ENCODE data around the gene HK2.

Gene HK2

DNA sequence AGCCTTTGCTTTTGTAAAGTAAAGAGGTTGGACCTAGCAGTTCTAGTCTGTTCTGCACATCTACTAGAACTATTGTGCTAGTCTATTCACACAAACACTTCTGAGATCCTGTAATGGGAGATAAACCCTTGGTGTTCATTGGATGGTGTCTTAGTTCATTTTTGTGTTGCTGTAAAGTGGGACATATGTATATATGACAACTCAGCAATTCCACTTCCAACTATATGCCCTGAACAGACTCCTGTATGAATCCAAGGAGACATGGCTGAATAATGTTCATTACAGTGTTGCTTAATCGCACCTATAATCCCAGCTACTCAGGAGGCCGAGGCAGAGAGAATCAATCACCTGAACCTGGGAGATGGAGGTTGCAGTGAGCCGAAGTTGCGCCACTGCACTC lies 23.3 kb downstream of the HK2 start:
- DNase-seq (ENCODE audit: low read depth, low spot score): no peak

DNA sequence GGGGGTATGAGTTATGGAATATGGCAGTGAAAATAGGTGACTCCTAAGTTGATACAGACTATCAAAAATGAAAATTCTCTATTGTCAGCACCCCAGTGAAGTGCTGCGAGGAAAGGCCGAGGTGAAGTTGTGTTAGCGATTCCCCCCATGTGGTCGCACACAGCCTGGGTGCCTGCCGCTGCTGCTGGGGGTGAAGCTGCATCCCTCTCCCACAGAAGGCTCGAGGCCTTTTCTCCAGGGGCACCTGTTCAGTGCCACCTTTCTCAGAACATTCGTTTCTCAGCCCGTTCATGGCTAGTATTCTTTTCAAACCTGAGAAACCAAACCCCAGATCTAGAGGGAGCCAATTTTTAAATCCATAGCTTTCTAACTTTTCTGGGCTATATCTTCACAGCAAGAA lies 23.8 kb downstream of the HK2 start:
- no peak for DNase-seq (ENCODE audit: low read depth, low spot score)

DNA sequence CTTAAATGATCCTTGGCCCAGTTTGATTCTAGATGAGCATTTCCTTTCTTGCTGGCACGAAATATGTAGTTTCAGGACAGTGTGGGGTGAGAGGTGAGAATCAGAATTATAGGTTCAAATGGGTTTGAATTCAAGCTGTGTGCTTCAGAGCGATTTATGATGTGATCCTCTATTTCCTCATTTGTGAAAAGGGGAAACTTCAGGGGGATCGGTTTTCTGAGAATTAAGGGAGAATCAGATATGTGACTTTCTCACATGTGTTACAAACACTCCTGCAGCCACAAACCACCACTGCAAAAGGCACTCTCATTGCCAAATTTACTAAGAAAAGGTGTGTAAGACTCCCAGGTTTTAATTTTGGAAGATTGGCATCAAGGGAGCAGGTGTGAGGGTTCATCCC lies 24.4 kb downstream of the HK2 start:
- DNase-seq (ENCODE audit: low read depth, low spot score): no peak

DNA sequence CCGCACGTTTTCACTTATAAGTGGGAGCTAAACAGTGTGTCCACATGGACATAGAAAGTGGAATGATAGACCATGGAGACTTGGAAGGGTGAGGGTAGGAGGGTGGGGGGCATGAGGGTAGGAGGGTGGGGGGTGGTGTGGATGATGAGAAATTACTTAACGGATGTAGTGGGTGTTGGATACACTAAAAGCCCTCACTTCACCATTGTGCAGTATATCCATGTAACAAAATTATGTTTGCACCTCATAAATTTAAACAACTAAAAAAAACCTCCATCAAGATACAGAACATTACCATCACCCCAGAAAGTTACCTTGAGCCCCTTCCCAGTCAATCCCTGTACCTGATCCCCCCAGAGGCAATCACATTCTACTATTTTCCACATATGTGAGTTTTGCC lies 26.2 kb downstream of the HK2 start:
- DNase-seq (ENCODE audit: low read depth, low spot score): no peak

DNA sequence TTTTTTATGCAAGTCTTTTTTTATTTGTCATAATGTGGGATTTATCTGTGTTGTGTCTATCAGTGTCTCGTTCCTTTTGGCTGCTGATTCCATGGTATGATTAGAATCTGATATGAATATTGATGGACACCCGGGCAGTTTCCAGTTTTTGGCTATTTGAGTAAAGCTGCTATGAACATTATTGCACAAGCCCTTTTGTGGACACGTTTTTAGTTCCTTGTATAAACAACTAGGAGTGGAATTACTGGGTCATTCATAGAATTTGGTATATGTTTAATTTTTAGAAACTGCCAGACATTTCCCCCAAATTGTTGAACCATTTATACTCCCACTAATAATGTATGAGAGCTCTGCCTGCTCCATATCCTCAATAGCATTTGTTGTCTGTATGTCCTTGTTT lies 26.6 kb downstream of the HK2 start:
- DNase-seq (ENCODE audit: low read depth, low spot score): no peak

DNA sequence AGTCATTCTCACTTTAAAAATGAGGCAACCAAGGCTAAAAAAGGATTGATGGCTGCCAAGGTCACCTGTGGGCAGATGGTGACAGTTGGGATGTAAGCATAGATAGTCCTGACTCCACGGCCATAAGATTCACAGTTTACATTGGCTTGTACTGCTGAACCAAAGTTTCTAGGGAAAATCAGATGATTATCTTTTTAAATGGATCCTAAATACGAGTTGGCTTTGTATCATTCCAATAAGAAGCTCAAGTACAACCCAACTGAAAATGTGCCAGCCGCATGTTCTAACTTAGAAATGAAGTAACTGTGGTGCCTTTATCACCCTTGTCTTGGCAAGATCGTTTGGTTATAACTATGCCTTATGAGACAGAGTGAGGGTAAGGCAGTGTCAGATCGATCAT lies 27.6 kb downstream of the HK2 start:
- DNase-seq (ENCODE audit: low read depth, low spot score): no peak

DNA sequence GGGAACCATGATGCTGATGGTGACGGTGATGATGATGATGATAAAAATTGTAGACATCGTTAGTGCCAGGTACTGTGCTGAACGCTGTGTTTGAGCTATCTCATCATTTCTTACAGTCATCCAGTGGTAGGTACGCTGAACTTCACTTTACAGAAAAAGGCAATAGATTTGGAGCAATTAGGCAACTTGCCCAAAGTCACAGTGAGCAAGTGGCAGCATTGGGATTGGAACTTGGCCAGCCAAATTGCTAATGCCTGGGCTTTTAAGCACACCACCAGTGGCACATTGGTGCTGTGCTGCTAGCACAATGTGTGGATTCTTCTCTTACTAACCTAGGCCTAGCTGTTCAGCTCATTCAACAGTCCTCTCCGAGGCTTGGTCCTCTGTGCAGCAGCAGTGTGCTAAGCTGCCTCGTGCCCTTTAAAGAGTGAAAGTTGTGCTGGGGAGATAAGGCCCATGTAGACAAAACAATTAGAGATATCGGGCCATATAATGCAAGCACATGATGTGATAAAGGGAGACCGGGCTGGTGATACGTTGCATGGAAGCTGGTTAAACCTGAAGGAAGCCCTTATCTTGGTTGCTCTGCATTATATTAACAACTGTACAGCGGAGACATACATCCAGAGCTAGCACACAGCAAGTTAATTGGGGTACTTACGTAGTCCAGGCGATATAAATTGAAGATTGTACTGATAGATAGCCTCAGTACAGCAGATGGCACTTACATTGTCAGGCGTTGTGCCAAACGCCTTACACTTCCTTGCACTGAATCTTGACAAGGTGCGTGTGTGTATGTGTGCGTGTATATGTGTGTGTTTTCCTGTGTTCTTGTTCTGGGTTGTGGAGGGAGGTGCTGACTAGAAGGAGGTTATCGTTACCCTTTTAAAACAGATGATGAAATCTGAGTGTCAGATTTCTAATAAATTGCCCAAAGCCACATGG lies 28.4 kb downstream of the HK2 start:
- no peak for DNase-seq (ENCODE audit: low read depth, low spot score)

DNA sequence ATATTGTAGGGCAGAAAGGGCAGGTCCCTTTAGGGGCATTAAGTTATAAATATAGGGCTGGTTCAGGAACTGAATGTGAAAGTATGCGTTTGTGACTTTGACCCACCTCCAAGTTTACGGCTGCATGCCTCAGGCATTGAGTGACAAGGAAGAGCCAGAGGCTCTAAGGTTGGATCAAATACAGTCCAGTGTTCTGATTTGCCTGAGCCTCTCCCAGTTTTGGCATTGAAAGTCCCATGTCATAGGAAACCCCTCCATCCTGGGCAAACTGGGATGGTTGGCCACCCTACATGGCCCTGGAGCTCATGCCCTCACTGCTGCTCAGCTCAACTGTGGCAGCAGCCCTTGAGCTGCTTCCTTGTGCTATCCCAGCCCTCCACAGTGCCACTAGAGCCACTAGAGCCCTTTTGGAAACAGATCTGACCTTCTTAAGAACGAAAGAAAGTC lies 29.9 kb downstream of the HK2 start:
- DNase-seq (ENCODE audit: low read depth, low spot score): no peak

DNA sequence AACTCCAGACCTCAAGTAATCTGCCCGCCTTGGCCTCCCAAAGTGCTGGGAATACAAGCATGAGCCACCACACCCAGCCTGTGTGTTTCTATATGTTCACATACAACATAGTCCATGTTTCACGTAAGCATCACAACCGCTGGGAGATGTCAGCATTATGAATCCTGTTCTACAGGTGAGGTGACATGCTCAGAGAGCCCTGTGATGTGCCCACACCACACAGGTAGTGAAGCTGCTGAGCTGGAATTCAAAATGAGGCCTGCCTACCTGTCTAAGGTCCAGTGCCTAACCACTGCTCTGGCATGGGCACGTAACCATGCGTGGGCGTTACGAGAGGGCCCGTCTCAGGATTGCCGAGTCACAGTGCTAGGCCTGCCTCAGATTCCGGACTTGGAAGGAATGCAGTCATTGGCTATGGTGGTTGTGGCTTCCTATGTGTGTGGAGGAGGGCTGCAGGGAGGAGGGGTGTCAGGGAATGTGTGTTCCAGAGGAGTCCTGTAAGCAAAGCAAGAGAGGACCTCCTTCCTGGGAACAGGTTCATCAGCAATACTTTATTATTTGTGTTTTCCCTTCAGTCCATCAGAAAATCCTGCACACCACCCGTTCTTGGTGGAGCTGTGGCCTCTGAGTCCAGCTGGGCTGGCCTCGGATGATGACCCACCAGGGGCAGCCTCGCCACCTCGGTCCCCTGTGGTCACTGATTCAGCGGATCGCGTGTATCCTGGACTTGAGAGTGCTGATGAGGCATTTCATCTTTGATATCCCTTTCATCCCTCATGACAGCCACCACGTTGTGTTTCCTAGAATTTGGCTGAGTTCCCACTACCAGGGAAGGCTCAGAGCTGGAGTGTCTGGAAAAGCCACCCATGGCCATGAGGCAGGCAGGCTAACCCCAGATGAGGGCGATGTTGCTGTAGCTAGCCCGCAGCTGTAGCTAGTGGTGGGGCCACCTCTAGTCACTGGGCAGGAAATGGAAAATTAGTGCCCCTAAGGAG lies 31.1 kb downstream of the HK2 start:
- DNase-seq (ENCODE audit: low read depth, low spot score): no peak

DNA sequence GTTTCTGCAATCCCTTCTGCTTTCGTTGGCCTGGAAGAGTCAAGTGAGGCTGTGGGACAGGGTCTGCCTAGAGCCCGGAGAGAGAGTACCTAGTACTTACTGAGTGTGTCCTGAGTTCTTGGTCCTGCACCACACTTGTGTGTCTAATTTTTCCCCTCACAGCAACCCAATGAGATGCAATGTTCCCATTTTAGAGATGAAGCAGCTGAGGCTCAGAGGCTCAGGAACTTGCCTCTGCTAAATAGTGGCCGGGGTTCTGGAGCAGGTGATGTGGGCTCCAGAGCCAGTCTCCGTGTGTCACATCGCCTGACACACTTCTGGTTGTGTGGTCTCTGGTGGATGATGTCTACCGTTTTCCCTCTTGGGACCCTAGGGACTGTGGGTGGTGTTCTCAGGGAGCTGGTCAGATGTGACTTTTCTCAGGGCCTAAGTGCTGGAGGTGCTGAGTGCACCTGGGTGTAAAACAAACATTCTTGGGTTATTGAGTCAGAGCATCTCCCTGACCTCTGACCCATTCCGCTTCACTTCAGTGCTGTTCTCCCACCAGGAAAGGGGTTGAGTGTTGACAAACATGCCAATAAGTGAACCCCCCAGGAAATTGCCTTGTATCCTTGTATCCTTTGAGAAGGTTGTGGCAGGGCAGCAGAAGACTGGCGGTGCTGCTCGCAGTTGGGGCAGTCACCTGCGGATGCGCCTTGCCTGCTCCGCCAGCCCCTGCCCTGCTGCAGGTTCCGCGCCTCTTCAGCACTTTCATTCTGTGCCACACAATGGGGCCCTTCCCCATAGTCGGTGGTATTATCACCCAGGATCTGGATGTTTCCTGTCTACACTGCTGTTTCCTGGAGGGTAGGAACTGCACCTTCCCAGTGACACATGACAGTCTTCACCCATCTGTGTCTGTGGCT lies 32.1 kb downstream of the HK2 start:
- no peak for DNase-seq (ENCODE audit: low read depth, low spot score)

DNA sequence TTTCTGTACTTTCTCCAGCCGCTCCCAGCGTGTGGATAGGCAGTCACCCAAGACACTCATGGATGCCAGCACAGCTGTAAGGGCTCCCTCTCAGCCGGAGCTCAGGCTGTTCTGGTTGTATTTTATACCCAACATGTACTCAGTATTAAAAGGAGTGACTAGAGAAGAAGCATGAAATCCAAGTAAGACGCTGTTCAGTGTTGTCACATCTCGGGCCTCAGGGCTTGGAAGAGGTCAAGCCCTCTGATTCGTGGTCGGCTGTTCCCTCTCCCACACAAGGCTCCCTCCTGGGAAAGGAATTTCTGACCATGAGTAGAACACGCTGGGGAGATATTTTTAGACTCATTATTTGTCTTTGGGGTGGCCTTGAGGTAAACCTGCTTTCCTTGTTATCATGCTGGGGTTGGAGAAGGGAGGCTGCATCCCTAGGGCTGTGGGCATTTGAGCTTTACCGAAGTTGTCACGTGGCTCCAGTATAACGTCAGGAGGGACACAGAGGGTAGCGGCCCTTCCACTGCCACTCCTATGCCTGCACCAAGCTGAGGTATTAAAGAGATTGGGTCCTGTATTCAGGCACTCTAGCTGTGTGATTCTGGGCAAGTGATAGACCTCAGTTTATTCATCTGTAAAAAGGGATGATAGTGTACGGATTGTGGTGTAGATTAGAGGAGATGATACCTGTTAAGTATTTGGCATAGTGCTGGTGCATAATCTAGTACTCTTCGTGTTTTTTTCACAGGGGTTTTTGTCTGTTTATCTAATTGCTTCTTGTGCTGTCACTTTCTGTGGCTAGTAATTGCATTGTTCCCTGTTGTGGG lies 34.1 kb downstream of the HK2 start:
- DNase-seq (ENCODE audit: low read depth, low spot score): peak; percentile 88

DNA sequence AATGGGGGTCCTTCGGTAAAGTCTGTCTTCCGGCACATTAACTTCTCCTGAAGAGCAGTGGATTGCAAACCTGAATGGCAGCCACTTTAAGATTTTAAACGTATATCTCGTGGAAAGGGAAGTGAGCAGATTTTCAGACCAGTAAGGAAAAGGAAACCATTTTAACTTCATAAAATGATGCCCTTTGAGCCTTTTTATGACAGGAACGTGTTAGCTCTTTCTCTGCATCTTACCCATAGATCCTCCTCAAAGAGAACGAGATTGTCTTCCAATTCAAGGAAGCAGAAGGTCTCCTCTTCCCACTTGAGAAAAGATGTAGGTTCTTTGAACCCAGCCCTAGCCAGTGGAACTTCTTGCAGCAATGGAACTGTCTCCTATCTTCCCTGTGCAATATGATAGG lies 35.6 kb downstream of the HK2 start:
- DNase-seq (ENCODE audit: low read depth, low spot score): no peak

DNA sequence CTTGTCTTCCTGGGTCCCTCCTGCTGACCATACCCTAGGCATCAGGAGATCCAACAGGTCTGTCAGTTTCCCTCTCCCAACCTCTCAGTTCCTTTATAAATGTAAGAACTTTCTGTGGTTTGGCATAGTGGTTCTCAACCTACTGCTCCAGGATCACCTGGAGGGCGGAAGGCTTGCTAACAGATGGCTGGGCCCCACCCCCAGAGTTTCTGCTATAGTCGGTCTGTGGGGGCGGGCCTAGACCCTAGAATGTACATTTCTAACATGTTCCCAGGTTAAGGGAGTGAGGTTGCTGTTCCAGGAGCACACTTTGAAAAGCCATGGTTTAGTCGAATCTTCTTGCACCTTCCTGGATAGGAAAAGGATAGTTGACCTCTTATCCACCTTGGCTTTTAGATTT lies 37.0 kb downstream of the HK2 start:
- no peak for DNase-seq (ENCODE audit: low read depth, low spot score)

DNA sequence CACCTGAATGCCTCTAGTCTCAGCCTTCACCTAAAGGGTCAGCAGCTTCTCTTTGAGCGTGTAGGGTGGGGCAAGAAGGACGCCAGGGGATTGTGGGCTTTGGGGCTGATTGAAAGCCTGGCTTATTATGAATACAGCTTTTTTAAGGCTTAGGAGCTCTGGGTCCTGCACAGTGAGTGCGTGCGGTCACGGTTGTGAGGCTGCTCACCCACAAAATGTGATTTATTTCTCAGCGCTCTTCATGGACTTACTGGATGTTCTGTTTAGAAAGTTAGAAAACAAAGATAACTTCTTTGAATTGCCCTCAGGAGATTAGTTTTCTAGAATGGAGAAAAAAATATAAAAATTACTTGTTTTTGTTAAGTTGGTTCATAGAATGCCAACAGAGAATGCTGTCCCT lies 37.5 kb downstream of the HK2 start:
- no peak for DNase-seq (ENCODE audit: low read depth, low spot score)

DNA sequence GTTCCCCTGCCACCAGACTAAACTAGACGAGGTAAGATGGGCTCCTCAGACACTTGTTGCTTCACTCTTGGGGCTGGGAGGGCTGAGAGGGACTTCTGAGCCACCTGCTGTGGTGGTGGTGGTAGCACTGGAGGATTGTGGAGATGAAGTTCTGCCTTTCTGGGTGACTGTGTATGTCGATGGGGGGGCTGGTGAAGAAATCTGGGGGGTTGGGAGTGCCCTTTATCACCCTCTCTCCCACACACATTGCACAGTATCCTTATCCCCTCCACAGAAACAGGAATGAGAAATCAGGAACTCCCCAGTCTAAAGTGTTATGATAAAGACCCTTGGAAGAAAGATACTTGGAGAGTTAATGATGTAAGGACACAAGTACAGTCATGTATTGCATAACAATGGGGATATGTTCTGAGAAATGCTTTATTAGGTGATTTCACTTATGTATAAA lies 38.5 kb downstream of the HK2 start:
- no peak for DNase-seq (ENCODE audit: low read depth, low spot score)

DNA sequence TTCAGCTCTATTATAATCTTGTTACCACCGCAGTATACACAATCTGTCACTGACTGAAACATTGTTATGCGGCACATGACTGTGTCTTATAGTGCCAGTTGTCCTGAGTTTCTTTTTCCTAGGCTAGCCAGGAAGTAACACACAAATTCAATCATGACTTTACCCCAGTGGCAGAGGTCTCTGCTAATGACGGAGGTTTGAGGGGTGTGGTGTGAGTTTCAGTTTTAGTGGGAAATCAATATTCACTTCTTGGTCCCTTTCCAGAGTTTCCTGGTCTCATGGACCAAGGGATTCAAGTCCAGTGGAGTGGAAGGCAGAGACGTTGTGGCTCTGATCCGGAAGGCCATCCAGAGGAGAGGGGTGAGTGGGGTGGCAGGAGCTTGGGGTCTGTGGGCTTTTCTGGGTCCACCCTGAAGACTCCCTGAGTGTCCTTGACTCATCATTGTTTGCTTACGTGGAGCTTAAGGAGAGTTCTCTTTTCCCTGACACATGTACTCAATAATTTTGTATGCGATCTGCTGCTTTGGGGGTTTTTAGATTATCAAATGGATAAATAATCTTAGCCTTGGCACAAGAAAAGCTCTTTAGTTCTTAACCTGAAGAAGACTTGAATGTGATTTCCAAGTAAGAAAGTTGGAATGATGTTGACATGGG lies 39.2 kb downstream of the HK2 start:
- DNase-seq (ENCODE audit: low read depth, low spot score): no peak

DNA sequence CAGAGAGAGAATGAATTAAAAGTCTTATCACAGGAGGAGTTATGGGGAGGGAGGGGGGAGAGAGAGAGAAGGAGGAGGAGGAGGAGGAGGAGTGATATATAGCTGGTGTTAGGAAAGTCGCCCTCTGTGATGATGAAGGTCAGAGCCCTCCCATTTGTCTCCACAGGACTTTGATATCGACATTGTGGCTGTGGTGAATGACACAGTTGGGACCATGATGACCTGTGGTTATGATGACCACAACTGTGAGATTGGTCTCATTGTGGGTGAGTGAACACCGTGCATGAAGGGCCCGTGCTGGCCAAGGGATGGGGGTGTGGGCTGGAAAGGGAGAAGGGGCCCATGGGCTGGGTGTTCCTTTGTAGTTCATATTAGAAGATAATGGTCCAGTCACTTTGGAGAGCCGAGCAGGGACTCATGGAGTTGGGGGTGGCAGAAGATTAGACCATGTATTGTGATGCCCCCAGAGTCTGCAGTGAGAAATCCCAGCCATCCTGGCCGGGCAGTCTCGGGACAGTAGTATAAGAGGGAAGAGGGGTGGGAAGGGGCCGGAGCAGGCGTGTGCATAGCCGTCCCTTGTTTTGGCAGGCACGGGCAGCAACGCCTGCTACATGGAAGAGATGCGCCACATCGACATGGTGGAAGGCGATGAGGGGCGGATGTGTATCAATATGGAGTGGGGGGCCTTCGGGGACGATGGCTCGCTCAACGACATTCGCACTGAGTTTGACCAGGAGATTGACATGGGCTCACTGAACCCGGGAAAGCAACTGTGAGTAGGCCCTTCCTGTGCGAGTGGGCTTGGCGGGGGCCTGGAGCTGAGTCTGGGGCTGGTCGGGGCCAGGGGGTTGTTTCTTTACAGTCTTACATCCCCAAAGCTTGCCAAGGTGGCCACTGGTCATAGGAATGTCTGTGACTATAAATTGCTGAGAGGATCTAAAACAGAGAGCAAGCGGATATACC lies 40.0 kb downstream of the HK2 start:
- no peak for DNase-seq (ENCODE audit: low read depth, low spot score)

DNA sequence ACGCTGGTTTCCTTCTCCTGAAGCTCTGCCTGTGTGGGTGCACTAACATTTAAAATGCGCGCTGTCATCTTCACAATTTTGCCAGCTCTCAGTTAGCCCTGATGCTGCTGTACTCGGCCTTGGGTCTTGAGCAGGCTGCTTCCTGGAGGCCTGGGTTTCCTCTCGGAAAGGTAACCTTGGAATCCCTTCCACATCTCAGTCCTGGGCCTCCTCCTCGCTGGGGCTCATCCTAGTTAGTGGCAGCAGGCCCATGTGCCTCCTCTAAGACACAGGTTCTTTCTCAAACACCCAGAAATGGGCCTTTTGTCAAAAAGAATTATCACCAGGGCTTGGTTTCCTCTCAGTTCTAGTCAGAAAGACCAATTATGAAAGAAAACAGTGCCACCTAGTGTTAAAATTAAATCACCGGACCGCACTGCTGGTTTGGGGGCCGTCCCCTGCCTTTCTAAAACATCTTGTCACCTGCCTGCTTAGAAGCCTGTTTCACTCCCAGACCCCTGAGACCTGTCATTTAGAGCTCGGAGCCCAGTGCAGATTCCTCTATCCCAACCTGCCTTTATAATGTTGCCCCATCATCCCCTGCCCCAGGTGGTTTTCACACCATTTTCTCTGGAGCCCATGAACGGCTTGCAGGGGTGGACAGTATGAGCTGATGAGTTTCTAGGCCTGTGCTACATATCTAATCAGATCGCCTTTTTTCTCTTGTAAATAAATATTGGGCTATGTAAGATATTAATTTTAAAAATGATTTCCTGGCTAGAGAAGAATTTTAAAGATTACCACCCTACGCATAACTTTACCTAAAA lies 42.4 kb downstream of the HK2 start:
- no peak for DNase-seq (ENCODE audit: low read depth, low spot score)
